CD4-positive, alpha-beta T cell treated with Interferon alpha-2 for 1 hour (primary cell): Measurements from ENCODE around the gene CSH1.
A peak's percentile ranks its signal among the peaks of the same experiment; 100 is the strongest.

Experiments used
- DNase-seq, 2 donors: peaks; one replicate each; pipeline ENCODE4 v3.0.0-alpha.2; 2020 to 2022

The CSH1 gene

DNA sequence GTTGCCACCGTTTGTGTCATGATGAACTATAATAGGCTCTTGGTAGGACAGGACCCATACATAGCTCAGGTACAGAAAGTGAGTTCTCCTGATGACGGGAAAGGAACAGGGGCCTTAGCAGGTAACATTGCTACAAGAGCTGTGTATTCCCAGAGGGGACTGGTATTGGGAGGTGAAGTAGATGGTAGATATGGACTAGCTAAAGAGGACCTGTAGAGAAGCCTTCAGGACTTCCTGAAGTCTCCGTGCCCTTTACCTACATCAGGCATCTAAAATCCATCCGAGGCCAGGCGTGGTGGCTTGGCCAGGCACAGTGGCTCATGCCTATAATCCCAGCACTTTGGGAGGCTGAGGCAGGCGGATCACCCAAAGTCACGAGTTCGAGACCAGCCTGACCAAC, 41.2 kb downstream of the CSH1 start:
- no peak for DNase-seq

- no peak for DNase-seq
Observed at GRCh38 chr17:63854709-63855108, 41.7 kb downstream of the CSH1 start.

DNA sequence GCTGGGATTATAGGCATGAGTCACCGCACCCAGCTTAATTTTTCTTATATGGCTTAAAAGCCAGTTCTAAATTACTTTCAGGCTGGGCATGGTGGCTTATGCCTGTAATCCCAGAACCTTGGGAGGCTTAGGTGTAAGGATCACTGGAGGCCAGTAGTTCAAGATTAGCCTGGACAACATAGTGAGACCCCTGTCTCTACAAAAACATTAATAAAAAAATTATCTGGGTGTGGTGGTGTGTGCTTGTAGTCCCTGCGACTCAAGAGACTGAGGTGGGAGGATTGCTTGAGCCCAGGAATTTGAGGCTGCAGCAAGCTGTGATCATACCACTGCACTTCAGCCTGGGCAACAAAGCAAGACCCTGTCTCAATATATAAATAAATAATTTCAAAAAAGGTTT, 43.1 kb downstream of the CSH1 start:
- DNase-seq, result no peak

DNA sequence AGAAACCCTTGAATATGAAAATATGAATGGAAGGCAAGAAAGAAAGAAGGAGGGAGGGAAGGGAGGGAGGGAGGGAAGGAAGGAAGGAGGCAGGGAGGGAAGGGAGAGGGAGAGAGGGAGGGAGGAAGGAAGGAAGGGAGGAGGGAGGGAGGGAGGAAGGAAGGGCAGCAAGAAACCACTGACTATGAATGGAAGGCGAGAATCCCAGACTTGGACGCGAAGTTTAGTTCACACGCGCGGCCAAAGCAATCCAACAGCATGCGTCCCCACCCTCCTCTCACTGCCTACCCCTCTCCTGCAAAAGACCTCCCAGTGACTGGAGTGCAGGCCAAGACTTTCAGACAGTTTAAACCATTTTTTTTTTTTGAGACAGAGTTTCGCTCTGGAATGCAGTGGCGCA, 46.0 kb downstream of the CSH1 start:
- no peak for DNase-seq

DNA sequence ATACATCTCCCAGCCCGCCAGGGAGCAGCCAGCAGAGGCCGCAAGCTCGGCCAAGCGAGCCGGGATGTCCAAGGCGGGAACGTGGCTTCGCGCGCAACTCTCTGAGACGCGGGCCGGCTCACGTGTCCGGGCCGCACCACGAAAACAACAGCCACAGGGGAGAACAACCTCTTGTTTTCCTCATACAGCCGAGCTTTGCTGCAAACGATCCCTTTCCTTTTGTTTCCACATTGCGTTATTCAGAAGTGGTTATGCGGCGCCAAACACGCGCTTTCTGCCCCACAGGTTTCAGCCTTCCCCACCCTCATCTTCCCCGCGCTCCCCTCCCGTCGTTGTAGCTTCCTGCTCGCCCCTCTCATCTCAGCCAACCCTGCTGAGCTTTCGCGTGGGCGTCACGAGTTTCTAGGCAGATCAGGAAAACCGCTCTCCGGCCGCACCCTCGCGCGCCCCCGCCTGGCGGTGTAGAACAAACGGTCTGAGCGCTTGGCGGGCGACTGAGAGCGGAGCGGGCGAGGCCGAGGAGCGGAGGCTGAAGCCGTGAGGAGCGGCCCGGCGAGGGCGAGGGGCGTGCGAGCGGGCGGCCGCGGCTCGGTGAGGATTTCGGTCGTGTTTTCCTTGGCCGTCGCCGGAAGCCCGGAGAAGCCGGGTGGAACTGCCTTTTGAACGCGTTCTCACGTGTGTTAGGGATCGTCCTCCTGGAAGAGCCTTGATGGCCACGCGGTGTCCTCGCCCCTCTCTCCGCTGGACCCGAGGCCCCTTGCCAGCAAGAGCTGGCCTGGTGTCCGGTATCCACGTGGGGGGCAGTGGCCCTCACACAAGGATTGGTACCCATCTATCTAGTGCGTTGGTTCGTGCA, 47.3 kb downstream of the CSH1 start:
- peak; percentile 95 for DNase-seq

DNA sequence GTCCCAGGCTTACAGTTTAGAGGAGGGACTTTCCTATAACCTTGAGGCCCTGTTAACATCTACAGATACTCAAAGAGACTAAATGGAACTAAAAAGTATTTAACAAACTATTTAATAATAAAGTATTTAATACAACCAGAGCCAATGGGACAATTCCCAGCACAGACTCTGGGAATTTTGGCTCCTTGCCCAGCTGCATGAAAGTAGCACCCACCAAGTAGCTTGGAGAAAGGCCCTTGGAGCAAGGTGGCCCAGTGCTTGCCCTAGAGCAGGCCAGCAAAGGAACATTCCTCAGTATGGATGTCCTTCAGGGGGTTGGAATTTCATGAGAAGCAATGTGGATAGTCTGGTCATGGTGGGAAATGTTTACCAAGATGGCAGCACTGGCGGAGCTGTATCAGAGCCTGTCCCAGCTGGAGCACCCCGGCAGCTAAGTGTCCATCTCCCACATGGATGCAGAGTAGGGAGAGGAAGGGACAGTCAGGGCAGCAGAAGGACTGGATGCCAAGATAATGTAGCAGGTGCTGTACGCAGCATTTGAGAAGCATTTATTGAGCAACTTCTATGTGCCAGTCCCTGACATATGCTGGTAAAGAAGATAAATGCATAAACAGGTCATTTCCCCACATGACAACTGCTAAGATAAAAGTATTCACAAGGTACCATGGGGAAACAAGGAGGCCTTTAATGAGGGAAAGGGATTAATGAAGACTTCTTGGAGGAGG, 48.7 kb downstream of the CSH1 start:
- no peak for DNase-seq

DNA sequence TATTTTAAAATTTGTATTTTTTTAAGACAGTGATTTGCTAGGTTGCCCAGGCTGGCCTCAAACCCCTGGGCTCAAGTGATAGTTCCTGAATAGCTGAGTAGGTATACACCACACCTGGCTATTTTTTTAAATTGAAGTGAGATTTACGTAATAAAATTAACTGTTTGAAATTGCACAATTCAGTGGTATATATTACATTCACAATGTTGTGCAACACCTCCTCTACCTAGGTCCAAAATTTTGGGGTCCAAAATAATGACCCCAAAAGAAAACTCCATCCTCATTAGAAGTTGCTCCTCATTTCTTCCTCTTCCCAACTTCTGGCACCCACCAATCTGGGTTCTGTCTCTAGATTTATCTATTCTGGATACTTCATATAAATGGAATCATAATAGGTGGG, 50.9 kb downstream of the CSH1 start:
- no peak for DNase-seq
